NCI-H1930 (cell line): Measurements from ENCODE around the gene FDX1.

Experiments used
- DNase-seq, 2 experiments: peaks; one replicate each; lab custom pipeline; 2025; lab: John Stamatoyannopoulos, UW

The FDX1 gene

DNA sequence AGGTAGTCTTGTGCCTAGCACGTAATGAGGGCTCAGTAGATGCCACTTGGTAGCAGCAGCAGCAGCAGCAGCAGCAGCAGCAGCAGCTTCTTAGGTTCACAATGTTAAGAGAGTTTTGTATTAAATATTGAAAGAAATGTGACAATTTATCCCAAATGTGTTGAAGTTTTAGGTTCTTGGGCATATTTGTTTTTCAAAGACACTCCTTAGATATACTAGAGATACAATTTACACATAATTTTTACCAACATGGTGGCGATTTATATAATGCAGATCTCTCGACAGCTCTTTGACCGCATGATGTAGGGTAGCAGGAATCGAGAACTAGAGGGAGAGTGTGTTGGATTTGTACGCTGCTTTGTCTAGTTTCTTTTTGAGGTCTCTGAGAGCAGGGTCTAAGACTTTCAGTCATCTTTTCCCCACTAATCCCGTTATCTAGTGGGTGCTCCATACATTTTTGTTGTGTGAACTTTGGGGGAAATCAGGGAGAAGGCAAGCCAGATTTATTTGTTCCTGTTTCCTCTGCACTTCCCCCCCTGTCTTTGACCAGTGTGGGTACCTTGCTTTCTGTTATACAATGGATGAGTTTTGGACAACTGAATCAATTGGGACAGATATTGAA, 1.4 kb downstream of the FDX1 start:
- no peak for DNase-seq

DNA sequence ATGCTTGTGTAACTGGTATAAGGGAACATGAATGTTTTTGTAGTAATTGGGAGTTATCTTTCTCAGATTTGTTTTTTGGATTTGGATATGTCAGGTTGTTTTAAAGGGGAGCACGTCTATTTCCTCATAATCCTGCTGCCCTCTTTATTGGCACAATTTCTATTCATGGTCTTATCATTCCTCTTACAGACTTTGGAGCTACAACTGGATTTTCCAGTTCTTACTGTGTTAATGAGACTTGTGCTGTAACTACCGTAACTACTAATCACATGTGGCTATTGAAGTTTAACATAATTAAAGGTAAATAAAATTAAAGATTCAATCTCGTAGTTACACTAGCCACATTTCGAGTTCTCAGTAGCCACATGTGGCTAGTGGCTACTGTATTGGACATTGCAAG, 1.9 kb downstream of the FDX1 start:
- no peak for DNase-seq

DNA sequence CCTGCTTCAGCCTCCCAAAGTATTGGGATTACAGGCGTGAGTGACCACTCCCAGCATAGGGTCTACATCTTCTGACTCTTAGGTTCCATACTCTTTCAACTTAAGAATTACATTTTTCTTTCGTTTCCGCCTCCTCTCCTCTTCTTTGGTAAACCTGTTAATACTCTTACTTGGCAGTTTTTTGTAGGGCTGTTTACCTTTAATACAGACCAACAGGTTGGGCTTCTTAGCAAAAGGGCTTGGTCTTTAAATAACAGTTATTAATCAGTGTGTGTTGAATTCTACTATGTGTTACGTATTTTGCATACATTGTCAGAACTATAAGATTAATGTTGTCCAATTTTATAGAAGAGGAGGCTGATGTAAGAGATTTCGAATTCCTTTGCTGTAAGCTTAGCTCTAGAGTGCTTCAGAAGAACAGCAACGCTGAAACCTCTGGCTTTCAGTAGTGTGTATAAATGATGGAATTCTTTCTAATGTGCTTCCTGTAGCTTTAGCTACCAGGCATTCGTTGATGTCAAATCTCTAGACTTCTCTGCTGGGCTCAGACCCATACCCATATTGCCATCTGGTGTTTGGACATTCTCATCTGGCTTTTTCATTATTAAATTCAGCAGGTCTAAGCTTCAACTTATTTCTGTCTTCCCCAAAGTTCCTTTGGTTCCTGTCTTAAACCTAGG, 3.1 kb downstream of the FDX1 start:
- DNase-seq: no peak

DNA sequence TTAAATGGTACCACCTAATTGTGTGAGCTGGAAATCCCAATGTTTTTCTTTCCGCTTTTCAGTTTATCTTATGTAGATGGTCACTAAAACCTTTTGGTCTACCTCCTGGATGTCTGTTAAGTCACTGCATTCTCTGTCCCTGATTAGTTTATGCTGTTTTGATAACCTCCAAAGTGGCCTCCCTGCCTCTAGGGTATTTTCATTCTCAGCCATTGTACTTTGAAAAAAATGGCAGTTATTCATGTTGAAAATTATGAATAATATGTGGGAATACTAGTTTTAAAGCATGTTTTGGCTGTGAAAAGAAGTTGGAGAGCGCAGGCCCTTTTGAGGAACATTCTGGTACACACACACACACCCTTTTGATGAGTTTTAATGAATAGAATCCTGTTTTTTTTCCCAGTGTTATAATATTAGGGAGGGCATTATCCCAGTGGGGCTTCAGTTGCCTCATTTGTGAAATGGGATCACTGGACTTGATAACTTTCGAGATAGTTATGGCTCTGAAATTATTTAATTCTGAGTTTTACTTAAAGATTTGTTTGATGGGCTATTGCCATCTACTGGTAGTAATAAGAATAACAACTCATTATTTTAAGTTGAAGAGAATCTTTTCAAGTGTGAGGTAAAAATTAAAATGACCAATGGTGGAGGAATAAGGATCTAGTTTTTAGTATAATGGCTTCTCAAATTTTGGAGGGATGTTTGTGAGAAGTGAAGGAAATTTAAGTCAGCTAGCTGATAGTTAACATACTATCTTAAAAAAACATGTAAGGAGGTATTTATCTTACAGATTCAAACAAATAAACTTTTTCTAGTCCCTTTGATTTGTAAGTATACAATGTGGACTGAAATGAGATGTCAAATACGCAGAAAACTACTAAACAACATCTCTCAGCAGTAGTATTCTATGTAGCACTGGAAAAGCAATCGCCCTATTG, 3.9 kb downstream of the FDX1 start:
- no peak for DNase-seq

DNA sequence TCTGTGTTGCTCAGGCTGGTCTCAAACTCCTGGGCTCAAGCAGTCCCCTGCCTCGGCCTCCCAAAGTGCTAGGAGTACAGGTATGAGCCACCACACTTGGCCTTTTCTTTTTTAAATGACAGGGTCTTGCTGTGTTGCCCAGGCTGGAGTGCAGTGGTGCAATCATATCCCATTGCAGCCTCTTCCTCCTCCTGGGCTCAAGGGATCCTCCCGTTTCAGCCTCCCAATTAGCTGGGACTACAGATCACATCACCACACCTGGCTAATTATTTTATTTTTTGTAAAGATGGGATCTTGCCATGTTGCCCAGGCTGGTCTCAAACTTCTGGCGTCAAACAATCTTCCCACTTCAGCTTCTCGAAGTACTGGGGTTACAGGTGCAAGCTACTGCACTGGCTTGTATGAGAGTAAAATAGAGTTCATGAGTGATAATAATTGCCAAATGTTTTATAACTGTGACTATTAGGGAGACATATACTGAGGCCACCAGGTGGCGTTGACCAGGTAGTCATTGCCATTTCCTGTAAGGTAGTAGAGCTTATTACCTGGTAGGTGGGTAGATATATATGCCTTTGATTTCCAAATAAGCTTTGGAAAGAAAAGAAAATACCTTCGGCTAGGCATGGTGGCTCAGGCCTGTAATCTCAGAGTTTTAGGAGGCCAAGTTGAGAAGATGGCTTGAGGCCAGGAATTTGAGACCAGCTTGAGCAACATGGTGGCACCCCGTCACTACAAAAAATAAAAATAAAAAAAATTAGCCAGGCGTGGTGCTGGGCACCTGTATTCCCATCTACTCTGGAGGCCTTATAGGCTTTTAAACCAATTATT, 5.4 kb downstream of the FDX1 start:
- DNase-seq: no peak

DNA sequence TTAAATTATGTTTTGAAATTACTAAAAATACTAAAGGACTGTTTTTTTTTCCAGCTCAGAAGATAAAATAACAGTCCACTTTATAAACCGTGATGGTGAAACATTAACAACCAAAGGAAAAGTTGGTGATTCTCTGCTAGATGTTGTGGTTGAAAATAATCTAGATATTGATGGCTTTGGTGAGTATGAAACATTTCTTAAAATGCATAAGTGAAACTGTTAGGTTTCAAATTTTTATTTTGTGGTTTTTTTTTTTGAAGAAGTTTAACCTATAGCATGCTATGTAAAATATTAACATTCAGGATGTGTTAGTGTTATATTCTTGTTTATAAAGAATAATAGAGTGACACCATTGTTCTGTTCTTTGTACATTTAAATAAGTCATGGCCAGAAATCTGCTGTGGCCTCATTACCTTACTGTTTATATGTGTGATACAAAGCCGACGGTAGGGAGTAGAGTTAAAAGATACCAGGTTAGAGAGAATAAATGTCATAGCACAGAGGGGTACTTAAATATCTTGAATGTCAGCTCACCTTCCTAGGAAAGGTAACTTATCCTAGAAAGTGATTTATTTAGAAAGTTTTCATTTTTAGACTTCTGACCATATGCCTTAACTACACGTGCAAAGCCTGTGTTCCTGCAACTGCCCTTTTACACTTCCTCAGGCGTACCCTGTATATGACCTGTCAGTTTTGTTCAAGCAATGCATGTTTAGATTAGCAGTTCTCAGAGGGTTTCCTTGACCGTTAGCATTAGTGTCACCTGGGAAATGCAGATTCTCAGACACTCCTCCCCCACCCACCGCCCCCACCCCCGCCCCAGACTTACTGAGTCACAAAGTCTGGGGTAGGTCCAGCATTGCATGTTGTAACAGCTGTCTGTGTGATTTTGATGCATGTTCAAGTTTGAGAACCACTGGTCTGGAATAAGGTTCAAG, 6.3 kb downstream of the FDX1 start:
- no peak for DNase-seq

DNA sequence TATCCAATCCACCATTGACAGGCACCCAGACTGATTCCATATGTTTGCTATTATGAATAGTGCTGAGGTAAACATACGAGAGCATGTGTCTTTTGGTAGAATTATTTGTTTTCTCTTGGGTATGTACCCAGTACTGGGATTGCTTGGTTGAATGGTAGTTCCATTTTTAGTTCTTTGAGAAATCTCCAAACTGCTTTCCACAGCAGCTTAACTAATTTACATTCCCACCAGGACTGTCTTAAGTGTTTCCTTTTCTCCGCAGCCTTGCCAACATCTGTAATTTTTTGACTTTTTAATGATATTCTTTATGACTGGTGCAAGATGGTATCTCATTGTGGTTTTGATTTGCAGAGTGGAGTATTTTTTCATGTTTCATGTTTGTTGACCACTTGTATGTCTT, 8.3 kb downstream of the FDX1 start:
- no peak for DNase-seq

DNA sequence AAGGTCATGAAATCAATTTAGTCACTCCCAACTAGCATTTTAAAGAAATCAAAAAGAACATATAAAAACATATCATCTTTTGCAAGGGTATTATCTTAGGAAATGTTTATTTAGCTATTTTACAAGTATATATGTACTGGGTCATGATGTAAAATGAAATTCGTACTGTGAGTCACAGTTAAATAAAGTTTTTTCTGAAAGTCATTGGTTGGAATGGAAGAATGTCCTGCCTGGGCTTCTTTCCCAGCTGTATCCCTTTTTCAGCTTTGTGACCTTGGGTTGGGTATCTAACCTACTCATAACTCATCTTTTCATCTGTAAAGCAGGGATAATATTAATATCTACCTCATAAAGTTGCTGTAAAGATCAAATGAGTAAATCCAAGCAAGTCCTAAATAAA, 15.7 kb downstream of the FDX1 start:
- no peak for DNase-seq

DNA sequence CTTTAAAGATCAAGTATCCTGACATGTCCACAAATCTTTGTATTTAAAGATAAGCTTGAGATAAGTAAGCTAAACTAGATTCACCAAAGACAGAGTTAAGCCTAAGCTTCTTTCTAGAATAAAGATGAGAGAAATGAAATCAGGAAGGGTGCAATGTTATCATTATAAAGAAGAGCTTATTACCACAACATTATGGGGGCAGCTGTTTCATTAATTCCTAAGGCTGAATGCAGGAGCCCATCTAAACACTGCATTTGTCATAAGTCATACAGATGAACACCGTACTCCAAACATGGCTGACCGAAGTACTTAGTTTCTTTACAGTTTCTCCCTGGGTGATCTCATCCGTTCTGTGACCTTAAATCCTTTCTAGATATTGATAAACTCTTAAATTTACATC, 16.3 kb downstream of the FDX1 start:
- DNase-seq: no peak

DNA sequence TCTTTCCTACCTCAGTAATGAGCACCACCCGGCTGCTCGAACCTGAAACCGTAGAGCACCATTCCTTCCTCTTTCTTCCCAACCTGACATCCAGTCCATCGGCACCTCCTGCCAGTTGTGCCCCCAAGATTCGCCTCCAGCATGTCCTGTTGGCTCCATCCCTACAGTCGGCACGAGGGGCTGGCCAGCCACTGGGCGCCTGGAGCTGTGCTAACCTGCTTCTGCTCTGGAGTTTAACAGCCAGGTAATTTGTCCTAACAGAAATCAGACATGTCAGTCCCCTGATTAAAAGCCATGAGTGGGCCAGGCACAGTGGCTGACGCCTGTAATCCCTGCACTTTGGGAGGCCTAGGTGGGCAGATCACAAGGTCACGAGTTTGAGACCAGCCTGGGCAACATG, 16.8 kb downstream of the FDX1 start:
- no peak for DNase-seq

DNA sequence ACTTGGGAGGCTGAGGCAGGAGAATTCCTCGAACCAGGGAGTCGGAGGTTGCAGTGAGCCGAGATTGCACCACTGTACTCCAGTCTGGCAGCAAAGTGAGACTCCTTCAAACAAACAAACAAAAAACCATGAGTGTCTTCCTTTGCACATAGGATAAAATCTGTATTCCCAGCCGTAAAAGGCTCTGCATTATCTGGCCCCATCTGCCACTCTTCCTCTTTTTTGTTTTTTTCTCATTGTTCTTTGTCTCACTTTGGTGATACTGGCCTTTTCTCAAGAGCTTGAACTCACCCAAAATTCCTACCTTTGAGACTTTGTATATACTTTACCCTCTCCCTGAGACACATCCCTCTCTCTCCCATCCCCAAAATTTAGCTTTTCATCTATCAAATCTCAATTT, 17.6 kb downstream of the FDX1 start:
- DNase-seq: no peak

DNA sequence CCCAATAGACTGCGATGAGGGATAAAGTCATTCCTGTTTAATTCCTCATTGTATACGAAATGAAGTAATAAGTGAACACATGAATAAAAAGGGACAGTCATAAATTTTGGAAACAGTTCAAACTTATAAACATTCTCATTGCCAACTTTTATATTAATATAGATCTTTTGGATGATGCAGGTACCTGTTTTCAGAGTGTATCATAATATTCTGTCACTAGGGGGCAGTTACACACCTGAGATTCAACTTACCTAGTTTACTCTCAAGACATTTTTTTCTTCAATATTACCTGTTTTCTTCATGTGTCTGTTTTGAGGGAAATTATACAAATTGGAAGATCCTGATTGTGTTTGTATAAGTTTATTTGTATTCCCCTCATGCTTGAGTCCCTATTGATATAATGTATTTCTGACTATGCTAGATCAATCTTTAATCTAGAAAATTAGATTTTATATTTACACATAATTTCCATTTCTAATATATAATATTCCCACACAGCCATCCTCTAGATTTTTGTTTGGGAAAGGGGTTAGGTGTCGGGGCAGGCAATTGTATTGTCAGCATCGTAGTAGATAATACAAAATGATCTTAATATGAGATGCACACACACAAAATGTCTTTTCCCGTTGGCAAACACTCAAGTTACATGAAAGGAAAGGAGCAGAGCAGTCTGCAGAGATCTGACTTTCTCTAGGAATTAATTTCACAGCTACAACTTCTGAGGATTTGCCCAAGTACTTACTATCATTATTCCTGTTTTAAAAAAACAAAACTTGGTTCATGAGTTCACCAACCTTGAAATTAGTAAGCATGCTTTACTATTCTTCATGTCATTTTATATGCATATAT, 18.4 kb downstream of the FDX1 start:
- no peak for DNase-seq

DNA sequence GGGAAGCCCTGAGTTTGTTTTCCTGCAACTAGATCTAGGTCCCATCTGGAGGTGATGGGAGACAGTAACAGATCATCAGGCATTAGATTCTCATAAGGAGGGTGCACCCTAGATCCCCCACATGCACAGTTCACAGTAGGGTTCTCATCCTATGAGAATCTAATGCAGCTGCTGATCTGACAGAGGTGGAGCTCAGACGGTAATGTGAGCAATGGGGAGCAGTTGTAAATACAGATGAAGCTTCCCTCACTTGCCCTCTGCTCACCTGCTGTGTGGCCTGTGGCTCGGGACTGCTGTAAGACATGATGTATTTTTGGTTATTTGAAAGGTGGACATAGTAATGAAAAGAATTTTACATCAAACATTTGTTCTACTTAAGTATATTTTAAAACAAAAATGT, 20.5 kb downstream of the FDX1 start:
- no peak for DNase-seq

DNA sequence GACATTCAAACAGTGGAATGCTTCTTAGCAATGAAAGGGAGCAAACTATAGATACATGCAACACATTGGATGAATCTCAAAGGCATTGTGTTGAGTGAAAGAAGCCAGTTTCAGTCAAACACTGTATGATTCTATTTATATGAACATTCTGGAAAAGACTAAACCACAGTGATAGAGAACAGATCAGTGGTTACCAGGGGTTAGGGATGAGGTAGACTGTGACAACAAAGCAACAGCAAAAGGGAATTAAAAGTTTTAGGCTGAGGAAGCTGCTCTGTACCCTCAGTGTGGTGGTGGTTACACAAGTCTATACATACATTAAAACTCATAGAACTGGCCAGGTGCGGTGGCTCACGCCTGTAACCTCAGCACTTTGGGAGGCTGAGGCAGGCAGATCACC, 23.0 kb downstream of the FDX1 start:
- DNase-seq: no peak

DNA sequence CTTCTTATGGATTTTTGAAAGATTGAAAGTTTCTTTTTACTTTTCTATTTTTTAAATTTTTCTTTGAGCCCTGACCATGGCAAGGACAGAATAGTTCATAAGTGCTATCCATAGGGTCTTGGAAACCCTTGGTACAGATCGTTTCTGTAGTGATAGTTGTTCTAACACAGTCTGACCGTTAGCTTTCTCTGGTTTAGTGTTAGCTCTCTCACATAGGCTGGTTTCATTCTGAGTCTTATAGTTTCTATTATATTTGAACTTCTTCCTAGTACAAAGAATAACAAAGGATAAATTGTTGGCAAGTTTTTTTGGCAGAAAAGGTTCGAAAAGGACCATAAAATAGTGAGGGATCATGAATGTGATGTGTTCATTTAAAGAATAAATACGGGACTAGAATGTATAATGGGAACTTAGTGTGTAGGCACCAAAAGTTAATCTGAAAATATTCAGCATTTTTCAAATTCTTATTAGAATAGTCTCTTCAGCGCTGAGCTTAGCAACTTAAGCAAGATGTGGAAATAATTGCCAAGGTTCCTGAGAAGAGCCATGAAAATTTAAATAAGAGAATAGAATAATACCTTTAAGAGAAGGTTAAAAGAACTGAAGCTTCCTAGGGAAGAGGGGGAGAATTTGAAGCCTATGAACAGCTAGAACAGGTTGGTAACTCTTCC, 24.1 kb downstream of the FDX1 start:
- no peak for DNase-seq

DNA sequence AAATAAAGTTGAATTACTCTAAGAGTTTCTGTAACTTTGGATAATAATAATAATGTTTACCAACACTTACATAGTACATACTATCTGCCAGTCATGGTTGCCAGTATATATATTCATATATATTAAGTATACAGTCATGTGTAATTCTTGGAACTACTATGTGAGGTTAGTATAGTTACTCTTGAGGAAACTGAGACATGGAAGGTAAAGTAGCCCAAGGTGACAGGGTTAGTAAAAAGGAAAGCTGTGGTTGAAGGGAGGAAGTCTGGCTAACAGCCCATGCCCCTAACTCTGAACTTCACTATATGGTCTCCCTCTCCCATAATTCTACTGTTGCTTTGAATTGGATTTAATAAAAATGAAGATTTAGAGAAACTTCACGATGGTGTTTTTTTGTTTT, 24.9 kb downstream of the FDX1 start:
- no peak for DNase-seq

DNA sequence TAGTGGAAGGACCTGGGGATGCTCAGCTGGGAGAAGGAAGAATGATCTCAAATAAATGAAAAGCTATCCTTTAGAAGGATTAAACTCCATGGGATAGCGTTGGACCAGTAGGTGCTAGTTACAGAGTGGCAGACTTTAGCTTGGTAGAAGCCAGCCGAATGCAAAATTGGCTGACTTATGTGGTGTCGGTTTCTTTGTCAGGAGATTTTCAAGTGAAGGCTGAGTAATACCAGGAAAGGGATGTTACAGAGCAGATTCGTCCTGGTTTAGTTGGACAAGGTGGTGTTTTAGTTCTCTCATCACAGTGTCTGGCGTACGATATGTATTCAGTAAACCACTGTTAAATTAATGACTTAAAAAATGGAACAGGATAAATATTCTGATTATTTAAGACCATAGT, 26.0 kb downstream of the FDX1 start:
- no peak for DNase-seq

DNA sequence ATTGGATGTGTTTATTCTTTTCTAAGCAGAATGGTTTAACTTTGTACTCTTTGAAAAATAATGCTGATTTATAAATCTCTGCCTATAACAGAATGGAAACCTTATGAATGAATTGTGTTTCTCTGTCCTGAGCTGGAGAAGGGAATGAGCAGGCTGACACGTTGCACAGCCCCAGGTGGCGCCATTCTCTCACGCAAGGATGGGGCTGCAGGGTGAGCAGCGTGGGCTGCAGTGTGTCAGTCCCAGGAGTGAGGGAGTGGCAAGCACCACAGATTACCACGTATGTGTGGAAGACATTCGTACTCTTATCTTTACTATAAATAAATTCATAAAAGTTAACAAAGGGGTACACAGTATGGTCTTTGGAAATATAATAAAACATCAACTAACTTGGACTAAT, 33.4 kb downstream of the FDX1 start:
- DNase-seq: peak; percentile 18 to 22

DNA sequence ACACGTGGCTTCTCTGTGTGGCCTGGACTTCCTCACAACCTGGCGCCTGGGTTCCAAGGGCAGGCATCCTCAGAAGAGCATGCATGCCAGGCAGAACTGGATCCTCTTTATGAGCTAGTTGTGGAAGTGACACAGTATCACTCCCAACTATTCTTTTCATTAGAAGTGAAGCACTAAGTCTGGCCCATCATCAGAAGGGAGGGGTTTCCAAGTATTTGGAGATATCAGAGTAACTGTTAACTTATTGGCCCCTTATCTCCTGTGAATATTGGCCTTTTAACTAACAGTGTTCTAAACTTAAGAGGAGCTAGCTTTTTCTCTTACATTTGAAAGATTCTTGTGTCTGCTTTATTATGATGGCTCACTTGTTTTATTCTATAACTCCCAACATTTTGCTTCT, 35.5 kb downstream of the FDX1 start:
- no peak for DNase-seq

DNA sequence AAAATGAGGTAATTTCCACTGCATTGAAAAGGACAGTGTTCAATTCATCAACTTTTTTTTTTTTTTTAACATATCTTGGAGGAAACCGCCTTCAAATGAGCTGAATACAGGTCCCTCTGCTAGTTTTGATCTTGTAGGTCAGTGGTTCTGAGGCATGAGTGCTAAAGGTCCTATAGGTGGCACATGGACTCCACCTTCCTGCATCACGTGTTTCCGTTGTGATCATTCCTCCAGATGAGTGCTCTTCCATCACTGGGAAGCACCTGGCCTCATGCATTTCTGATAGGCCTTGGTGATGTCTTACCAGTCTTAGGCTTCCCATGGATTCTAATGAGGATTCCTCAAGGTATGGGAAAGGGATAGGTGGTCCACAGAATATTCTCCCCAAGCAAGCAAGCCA, 37.8 kb downstream of the FDX1 start:
- no peak for DNase-seq
